C4-2B (cell line): ENCODE data around the gene NPSR1.

Source experiments
- H3K27ac ChIP-seq: fragments of 450-650 bp; 2 replicates; pipeline ENCODE4 v1.5.1; 2017
- ZFX ChIP-seq: fragments of 450-650 bp; IDR thresholded peaks from 2 replicates; pipeline ENCODE4 v1.6.1; 2017
- TF ChIP-seq, protein P1 (sequence below): fragments of 450-650 bp; conservative IDR thresholded peaks from 2 replicates; pipeline ENCODE4 v1.5.1; 2017; ENCODE audit warnings: mild to moderate bottlenecking

The NPSR1 gene

DNA sequence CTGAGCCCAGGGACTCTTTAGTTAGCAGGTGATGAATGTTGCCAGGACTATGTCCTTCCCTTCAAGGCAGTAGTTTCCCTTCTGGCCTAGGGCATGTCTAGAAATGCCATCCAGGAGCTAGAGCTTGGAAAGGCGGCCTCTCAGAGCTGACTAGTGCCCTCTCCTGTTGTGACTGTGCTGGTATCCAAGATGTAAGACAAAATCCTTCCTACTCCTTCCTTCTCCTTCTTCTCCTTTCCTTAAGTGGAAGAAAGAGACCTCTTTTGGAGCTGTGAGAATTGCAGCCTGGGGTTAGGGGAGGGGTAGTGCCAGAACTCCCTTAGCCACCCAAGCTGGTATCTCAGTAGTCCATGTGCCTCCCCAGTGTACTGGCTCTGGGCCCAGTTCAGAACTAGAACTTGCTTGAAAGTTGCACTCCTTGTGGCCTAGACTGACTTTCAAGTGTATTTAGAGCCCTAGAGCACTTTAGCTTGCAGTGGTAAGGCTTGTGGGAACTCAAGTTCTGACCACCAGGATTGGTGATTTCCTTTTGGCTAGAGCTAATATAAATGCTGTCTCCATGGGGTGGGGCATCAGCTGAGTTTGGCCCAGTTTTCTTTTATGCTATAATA lies 118.8 kb downstream of the NPSR1 start:
- H3K27ac ChIP-seq: no peak overlapping the region
- TF ChIP-seq, protein P1, sequence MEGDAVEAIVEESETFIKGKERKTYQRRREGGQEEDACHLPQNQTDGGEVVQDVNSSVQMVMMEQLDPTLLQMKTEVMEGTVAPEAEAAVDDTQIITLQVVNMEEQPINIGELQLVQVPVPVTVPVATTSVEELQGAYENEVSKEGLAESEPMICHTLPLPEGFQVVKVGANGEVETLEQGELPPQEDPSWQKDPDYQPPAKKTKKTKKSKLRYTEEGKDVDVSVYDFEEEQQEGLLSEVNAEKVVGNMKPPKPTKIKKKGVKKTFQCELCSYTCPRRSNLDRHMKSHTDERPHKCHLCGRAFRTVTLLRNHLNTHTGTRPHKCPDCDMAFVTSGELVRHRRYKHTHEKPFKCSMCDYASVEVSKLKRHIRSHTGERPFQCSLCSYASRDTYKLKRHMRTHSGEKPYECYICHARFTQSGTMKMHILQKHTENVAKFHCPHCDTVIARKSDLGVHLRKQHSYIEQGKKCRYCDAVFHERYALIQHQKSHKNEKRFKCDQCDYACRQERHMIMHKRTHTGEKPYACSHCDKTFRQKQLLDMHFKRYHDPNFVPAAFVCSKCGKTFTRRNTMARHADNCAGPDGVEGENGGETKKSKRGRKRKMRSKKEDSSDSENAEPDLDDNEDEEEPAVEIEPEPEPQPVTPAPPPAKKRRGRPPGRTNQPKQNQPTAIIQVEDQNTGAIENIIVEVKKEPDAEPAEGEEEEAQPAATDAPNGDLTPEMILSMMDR: no peak
- TF ChIP-seq ZFX: no peak

DNA sequence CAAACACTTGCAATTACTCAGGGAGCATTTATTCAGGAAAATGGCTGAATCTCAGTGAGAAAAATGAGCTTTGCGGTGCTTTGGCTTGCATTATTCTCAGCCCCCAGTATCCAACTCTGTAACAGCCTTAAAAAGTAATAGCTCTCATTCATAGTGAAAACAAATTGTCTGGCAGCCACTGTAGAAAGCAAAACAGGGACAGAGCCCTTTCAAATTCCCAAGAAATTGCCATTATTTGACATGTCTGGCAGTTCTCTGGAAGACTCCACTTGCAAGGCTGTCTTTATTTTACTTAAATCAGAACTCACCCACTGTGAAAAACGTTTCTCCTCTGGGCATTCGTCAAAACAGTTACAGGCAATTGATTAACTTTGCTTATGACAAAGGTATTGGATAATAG lies 122.5 kb downstream of the NPSR1 start:
- H3K27ac ChIP-seq: no peak overlapping the region
- TF ChIP-seq ZFX: no peak
- TF ChIP-seq, protein P1: no peak

DNA sequence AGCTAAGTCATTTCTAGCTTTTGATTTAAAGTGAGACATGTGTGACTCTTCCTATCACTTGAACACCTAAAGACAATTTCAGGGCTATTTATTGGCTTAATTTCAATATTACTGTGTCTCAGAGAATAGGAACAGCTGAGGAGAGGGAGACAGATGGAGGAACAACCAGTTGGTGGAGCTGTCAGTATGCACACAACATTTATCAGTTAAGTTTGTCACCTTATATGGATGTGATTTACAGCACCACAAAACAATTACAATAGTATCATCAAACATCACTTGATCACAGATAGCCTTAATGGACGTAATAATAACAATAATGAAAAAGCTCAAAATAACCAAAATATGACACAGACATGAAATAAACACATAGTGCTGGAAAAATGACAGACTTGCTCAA lies 129.6 kb downstream of the NPSR1 start:
- H3K27ac ChIP-seq: no peak overlapping the region
- TF ChIP-seq ZFX: no peak
- TF ChIP-seq, protein P1: no peak

DNA sequence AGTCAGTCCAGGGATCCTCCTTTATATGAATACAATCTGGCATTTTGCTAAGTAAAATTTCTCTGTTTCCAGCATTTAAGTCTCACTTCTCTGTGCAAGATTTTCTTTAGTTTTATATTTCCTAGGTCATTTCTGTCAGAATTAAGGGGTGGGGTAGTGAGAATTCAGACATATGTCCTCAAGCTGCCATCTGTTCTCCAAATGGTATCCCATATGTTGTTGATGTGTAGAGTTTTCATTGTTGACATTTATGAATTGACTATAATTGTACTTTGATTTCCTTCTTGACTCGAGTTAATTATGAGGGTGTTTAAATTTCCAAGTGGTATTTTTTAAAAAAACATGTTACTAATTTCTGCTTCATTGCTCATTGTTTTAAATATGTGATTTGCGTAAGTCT lies 148.8 kb downstream of the NPSR1 start:
- H3K27ac ChIP-seq: no peak overlapping the region
- TF ChIP-seq ZFX: no peak
- TF ChIP-seq, protein P1: no peak

DNA sequence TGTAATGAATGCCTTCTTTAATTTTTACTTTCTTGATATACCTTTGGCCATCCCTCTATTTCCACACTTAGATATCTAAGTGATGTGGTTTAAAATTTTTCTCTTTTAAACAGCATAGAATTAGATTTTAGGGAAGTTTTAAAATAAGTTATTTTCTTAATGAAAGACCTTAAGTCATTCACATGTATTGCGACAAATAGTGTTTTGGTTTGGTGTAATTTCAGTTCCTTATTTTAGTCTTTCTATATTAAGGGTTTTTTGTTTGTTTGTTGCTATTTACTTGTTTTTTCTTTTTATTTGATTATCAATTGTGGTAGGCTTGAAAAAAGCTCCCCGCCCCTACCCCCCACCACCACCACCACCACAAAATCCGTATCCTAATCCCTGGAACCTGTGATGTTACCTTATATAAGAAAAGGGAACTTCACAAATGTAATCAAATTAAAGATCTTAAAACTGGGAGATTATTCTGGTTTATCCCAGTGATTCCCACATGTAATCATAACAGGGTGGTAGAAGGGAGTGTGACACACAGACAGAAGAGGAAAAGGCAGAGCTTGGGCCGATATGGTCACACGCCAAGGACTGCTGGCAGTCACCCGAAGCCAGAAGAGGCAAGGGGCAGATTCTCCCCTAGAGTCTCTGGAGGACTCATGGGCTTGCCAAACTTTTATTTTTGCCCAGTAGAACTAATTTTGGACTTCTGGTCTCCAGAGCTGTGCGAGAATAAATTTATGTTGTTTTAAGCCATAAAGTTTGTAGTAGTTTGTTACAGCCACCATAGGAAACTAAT lies 149.7 kb downstream of the NPSR1 start:
- H3K27ac ChIP-seq: no peak overlapping the region
- TF ChIP-seq ZFX: no peak
- TF ChIP-seq, protein P1: no peak

DNA sequence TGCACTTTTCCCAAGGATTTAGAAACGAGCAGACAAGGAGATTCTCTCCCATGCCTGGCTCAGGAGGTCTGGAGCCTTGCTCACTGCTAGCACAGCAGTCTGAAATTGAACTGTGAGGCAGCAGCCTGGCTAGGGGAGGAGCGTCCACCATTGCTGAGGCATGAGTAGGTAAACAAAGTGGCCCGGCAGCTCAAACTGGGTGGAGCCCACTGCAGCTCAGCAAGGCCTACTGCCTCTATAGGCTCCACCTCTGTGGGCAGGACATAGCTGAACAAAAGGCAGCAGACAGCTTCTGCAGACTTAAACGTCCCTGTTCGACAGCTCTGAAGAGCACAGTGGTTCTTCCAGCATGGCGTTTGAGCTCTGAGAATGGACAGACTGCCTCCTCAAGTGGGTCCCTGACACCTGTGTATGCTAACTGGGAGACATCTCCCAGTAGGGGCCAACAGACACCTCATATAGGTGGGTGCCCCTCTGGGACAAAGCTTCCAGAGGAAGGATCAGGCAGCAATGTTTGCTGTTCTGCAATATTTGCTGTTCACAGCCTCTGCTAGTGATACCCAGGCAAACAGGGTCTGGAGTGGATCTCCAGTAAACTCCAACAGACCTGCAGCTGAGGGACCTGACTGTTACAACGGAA lies 156.3 kb downstream of the NPSR1 start:
- peak overlapping the region; percentile 13 for H3K27ac ChIP-seq

DNA sequence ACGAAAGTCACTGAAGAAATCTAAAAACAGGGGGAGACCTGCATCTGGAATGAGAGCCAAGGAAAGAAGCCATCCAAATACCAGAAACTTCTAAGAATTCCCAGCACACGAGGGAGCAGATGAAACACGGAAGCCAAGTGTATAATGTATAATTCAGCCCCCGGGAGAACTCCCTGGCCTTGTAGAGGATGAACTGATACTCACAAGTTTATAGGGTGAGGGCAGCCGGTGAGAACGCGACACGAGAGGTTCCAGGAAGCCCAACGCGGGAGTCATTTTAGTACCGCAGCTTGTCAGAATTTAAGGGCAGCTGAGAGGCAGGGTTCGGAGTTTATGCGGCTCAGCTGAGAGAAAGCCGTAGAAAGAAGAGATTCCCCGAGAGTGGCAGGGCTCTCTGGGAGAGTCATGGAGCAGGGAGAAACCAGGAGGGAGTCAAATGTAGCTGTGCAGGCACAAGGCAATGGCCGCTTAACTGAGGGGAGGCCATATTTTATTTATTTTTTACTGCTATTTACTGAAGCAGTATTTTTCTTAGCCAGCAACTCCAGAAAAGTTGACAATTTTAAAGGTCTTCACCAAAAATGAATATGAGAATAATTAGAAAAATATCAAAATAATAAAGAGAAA lies 164.0 kb downstream of the NPSR1 start:
- no peak for TF ChIP-seq ZFX
- TF ChIP-seq, protein P1: no peak
- H3K27ac ChIP-seq: no peak overlapping the region
